Suprapubic skin (tissue), 4 donors: ENCODE results near the gene ADRA1B. TPM values are rescaled to one million over a fixed set of nuclear protein-coding genes. Genes with fewer than 3 reads are reported as not detected.

Experiments
- DNase-seq, 2 donors: peaks; one replicate each; pipeline ENCODE4 v3.0.0-alpha.2; 2019; ENCODE audit warnings: low spot score in 2 of 2
- H3K27ac ChIP-seq: fragments of 200-600 bp; sonication (generic); one replicate; pipeline ENCODE4 v1.5.1; 2019
- H3K27me3 ChIP-seq: fragments of 200-600 bp; sonication (generic); one replicate; pipeline ENCODE4 v1.5.1; 2019
- H3K36me3 ChIP-seq: fragments of 200-600 bp; sonication (generic); one replicate; pipeline ENCODE4 v1.5.1; 2019
- H3K4me1 ChIP-seq: fragments of 200-600 bp; sonication (generic); one replicate; pipeline ENCODE4 v1.5.1; 2019
- H3K4me3 ChIP-seq: fragments of 200-600 bp; sonication (generic); one replicate; pipeline ENCODE4 v1.5.1; 2019; ENCODE audit warnings: mild to moderate bottlenecking
- H3K9me3 ChIP-seq: fragments of 200-600 bp; sonication (generic); one replicate; pipeline ENCODE4 v1.5.1; 2019
- CTCF ChIP-seq, 2 donors: fragments of 200-600 bp in 1 of 2; fragments of 450-650 bp in 1 of 2; sonication (generic) in 1 of 2; IDR thresholded peaks; one replicate each; pipeline ENCODE4 v1.5.1; 2016 to 2019; ENCODE audit warnings: antibody characterized with exemption in 2 of 2, mild to moderate bottlenecking in 1 of 2, moderate library complexity in 1 of 2
- EP300 ChIP-seq: sonication (generic); formaldehyde crosslinking; IDR thresholded peaks from one replicate; pipeline ENCODE4 v1.6.1; 2017; ENCODE audit warnings: antibody characterized with exemption
- POLR2A ChIP-seq, 2 donors: fragments of 450-650 bp; IDR thresholded peaks; one replicate each; pipeline ENCODE4 v1.6.1; 2017; ENCODE audit warnings: antibody characterized with exemption in 2 of 2, mild to moderate bottlenecking in 2 of 2, moderate library complexity in 2 of 2
- POLR2AphosphoS5 ChIP-seq, 3 donors: sonication (generic); formaldehyde crosslinking; IDR thresholded peaks; one replicate each; pipeline ENCODE4 v1.6.1; 2017; ENCODE audit warnings: antibody characterized with exemption in 3 of 3
- whole genome bisulfite sequencing: methylation state at CpG from one replicate; pipeline ENCODE4 v1.1.5; 2018; 5-methylcytosine and 5-hydroxymethylcytosine counted together
- total RNA-seq, 4 donors: library from RNA; depleted of rRNA; stranded (reverse); fragments of >200 nt; gene quantifications; one replicate each; pipeline ENCODE4 v1.1.0, GENCODE V29; 2016

Gene ADRA1B
- total RNA-seq, 4 donors from 2014 or later: 0.36 to 0.64 (median 0.47) TPM; not detected in 1

GRCh38 chr5:159902444-159903121 is 13.7 kb upstream of the ADRA1B start:
- TF ChIP-seq POLR2AphosphoS5 (IDR thresholded peaks at IDR 0.05) (no peak), CTCF (IDR thresholded peaks at IDR 0.05) (no peak), POLR2A (IDR thresholded peaks at IDR 0.05) (no peak), EP300 (no peak)
- DNase-seq: no peak
- Histone ChIP-seq H3K9me3 (no peaks in the 10 kb centered on the region), H3K4me1 (no peaks in the 10 kb centered on the region), H3K36me3 (no peaks in the 10 kb centered on the region), H3K27me3 (peaks cover 4% of the 10 kb centered on the region), H3K27ac (no peak overlapping the region), H3K4me3 (no peak overlapping the region)
- 45% methylated on average over 7 of the region's 8 CpGs for WGBS

- Histone ChIP-seq H3K27me3 (peaks cover 4% of the 10 kb centered on the region), H3K4me3 (no peak overlapping the region), H3K27ac (no peak overlapping the region), H3K36me3 (no peaks in the 10 kb centered on the region), H3K4me1 (no peaks in the 10 kb centered on the region), H3K9me3 (no peaks in the 10 kb centered on the region)
- TF ChIP-seq CTCF (IDR thresholded peaks at IDR 0.05) (no peak), POLR2AphosphoS5 (IDR thresholded peaks at IDR 0.05) (no peak), POLR2A (IDR thresholded peaks at IDR 0.05) (no peak), EP300 (no peak)
- DNase-seq: no peak
- WGBS: 90% methylated on average over 1 of the region's 1 CpG
Observed at GRCh38 chr5:159903131-159903530, 13.2 kb upstream of the ADRA1B start.

- H3K4me1 ChIP-seq: no peaks in the 10 kb centered on the region
Observed at GRCh38 chr5:159904874-159905273, 11.4 kb upstream of the ADRA1B start.

GRCh38 chr5:159905496-159905895 is 10.8 kb upstream of the ADRA1B start:
- Histone ChIP-seq H3K27ac (no peak overlapping the region), H3K4me3 (no peak overlapping the region), H3K9me3 (no peaks in the 10 kb centered on the region), H3K4me1 (no peaks in the 10 kb centered on the region), H3K27me3 (no peaks in the 10 kb centered on the region), H3K36me3 (no peaks in the 10 kb centered on the region)
- no peak for TF ChIP-seq CTCF (IDR thresholded peaks at IDR 0.05)
- no peak for TF ChIP-seq EP300
- DNase-seq: no peak

More at GRCh38 chr5:159904874-159905273, 11.4 kb upstream of the ADRA1B start:
- WGBS: 89% methylated on average over 1 of the region's 1 CpG
- Histone ChIP-seq H3K4me3 (no peak overlapping the region), H3K27ac (no peak overlapping the region), H3K9me3 (no peaks in the 10 kb centered on the region), H3K36me3 (no peaks in the 10 kb centered on the region), H3K27me3 (no peaks in the 10 kb centered on the region)
- DNase-seq: no peak
- no peak for TF ChIP-seq CTCF (IDR thresholded peaks at IDR 0.05)
- no peak for TF ChIP-seq EP300
- TF ChIP-seq POLR2AphosphoS5 (IDR thresholded peaks at IDR 0.05): no peak
- TF ChIP-seq POLR2A (IDR thresholded peaks at IDR 0.05): no peak

GRCh38 chr5:159906463-159906862 is 9.8 kb upstream of the ADRA1B start:
- H3K4me1 ChIP-seq: no peaks in the 10 kb centered on the region

More at GRCh38 chr5:159906463-159906862, 9.8 kb upstream of the ADRA1B start:
- Histone ChIP-seq H3K27me3 (no peaks in the 10 kb centered on the region), H3K36me3 (no peaks in the 10 kb centered on the region), H3K9me3 (no peaks in the 10 kb centered on the region), H3K27ac (no peak overlapping the region), H3K4me3 (no peak overlapping the region)
- WGBS: 88% methylated on average over 2 of the region's 2 CpGs
- no peak for TF ChIP-seq CTCF (IDR thresholded peaks at IDR 0.05)
- TF ChIP-seq POLR2A (IDR thresholded peaks at IDR 0.05): no peak
- no peak for TF ChIP-seq POLR2AphosphoS5 (IDR thresholded peaks at IDR 0.05)
- TF ChIP-seq EP300: no peak
- no peak for DNase-seq
